NCI-H2227 treated with DMSO at 0.1 percent for 48 hours (cell line): ENCODE results near the gene FTO.

Experiments used
- DNase-seq: peaks from one replicate; lab custom pipeline; 2025; lab: John Stamatoyannopoulos, UW

The FTO gene

DNA sequence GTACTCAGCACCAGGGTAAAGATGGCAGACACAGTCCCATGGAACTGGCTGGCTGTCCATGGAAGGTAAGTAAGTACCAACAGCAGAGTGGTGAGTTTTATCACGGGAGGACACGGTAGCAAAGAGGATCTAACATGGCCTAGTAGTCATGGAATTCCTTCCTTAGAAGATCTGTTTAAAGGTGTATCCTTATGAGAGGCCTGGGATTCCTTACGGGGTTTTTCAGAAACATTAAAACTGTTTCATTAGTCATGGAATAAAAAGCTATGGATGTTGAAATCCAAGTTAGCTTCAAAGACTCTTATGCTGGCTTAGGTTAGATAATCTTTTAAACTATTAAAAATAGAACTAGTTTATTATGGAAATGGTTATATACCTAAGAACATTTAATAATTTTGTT is 7.4 kb downstream of the FTO start:
- DNase-seq = no peak

DNA sequence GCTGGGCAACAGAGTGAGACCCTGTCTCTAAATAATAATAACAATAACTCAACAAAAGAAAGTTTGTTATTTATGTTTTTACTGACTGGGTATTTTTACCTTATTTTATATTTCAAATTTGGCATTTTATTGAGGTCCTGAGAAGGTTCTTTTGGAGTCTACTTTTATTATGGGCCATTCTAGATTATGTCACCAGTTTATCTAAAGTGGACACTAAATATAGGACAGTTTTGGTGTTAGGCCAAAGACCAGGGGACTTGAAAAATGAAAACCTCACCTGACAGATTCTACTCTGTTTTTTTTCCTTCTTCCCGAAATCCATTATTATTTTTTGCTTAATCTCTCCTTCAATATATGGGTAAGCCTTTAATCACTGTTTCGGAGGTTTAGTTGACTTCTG is 8.1 kb downstream of the FTO start:
- DNase-seq = no peak

- DNase-seq = peak; percentile 23
Observed at GRCh38 chr16:53713403-53714204, 9.6 kb downstream of the FTO start.

- peak; percentile 85 for DNase-seq
Observed at GRCh38 chr16:53714205-53715022, 10.5 kb downstream of the FTO start.

- no peak for DNase-seq
Observed at GRCh38 chr16:53715023-53715384, 11.0 kb downstream of the FTO start.

GRCh38 chr16:53717577-53717976 is 13.6 kb downstream of the FTO start:
- DNase-seq = no peak

GRCh38 chr16:53721017-53721416 is 17.1 kb downstream of the FTO start:
- DNase-seq = no peak

DNA sequence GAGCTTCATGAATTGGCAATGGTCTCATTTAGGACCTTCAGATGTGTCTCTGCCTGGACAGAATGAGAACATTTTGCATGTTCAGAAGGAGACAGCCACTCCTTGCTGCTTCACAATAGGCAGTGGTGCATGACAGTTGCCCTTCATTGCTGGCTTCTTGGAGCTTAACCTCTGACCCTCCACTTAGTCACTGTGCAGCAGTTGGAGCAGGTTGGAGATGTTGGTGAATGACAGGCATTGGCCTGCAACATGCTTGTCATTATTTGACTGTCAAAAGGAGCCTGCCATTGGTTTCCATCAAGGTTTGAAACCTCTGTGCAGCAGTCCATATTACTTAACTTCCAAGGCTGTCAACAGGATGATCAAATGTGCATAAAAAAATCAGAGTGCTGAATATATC is 22.7 kb downstream of the FTO start:
- DNase-seq = no peak

- DNase-seq = no peak
Observed at GRCh38 chr16:53730693-53731092, 26.7 kb downstream of the FTO start.

- no peak for DNase-seq
Observed at GRCh38 chr16:53732296-53732929, 28.5 kb downstream of the FTO start.

DNA sequence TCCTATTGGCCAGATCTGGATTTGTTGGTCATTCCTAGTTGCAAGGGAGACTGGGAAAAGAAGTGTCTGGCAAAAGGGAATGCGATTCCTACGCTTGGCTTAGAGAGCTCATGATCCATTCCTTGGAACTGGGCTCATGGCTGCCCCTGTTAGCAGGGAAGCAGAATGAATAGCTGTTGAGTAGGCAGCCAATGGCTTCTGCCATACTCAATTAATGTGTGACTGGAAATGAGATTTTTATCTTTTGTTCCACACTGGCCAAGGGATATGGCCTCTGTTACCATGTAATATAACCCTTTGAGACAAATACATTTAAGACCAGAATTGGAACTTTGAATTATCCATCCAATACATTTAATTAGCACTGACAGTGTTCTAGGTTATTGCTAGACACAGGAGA is 31.0 kb downstream of the FTO start:
- no peak for DNase-seq

- no peak for DNase-seq
Observed at GRCh38 chr16:53736297-53736696, 32.3 kb downstream of the FTO start.

GRCh38 chr16:53737552-53737951 is 33.6 kb downstream of the FTO start:
- no peak for DNase-seq

- DNase-seq = no peak
Observed at GRCh38 chr16:53740476-53740875, 36.5 kb downstream of the FTO start.

DNA sequence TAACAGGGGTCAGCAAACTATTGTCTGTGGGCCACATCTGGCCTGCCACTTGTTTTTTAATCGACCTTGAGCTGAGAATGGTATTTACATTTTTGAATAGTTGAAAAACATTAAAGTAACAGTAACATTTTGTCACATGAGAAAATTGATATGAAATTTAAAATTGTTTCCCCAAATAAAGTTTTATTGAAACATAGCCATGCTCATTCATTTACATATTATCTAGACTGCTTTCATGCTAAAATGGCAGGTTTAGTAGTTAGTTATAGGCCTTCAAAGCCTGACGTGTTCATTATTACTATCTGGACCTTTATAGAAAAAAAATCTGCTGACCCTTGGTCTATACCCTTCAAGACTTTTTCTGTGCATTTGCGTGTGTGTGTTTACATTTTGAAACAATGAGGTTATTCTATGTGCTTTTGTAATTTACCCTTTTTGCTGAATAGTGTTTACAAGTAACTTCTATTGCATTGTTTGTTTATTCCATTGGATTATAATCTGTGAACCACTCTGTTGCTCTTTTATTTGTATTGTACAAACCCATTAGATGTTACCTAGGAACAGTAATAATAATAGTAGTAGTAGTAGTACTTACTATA is 37.1 kb downstream of the FTO start:
- no peak for DNase-seq

DNA sequence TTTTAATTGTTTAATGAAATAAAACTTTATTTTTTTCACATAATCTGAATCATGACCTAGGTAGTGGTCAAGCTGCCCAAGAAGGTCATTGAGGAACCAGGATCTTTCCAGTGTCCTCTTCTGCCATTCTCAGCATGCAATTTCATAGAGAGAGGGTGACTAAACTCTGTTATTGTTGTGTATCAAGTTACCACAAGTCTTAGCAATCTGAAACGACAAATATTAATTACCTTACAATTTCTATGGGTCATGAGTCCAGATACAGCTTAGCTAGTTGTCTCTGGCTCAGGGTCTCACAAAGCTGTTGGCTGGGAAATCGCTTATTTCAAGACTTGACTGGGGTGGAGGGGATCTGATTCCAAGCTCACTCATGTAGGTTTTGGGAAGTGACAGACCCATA is 37.6 kb downstream of the FTO start:
- no peak for DNase-seq

DNA sequence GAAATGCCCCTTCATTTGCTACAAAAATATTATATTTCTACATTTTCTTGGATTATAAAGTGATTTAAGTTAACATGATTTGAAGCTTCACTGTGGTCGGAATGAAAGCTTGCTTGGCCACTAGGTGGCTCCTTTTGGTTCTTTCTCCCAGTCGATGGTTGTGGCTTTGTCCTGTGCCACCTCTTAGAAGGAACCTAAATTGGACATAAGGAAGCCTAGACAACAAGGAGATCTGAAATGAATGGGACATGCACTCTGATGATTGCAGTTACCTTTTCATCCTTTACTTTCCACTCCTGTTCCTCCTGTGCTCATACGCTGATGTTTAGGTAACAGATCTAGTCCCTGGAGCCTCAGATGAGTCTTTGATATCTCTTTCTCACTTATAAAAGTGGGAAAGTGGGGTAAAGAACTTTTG is 39.2 kb downstream of the FTO start:
- no peak for DNase-seq

DNA sequence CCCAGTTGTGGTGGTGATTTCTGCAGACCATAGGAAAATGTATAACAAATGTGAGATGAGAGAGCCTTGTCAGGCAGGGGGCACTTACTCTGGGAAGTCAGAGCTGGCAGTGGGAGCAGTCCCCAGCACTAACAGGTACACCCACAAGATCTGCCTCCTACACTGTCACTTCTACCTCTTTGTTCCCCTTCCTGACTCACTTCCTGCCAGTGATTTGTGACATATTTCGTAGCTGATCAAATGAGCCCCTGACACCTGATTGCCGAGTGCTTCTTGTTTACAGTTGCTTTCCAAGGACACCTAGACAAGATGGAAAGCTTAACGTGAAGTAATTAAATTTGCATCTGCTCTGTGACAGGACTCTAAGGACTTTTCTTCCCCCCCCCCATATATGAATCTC is 40.5 kb downstream of the FTO start:
- no peak for DNase-seq

GRCh38 chr16:53745086-53745485 is 41.1 kb downstream of the FTO start:
- no peak for DNase-seq

- no peak for DNase-seq
Observed at GRCh38 chr16:53745753-53746266, 41.9 kb downstream of the FTO start.

GRCh38 chr16:53752560-53752959 is 48.6 kb downstream of the FTO start:
- DNase-seq = no peak

GRCh38 chr16:53753431-53753830 is 49.5 kb downstream of the FTO start:
- no peak for DNase-seq
